WTC11 (cell line): ENCODE results near the gene RUBCN. TPM values are rescaled to one million over a fixed set of nuclear protein-coding genes. Genes with fewer than 3 reads are reported as not detected.
"Not testable (repeated sequence)": the region's sequence is repeated elsewhere in the genome, so short reads cannot be mapped to it uniquely, and the experiment has no call there.

Experiments used
- ATAC-seq: fragments of 200-7000 bp; cut with Tn5 transposase; 2 replicates; pipeline ENCODE4 v1.10.0; 2021; ENCODE audit warnings: mild to moderate bottlenecking, moderate library complexity
- CTCF ChIA-PET: fragments of 300-600 bp; sonication (Branson Sonifier 250); formaldehyde crosslinking; loops from one replicate; lab custom pipeline; 2021; ENCODE audit warnings: antibody characterized with exemption; lab: Charles Lee
- POLR2A ChIA-PET: fragments of 350-600 bp; sonication (Branson Sonifier 250); formaldehyde crosslinking; loops from one replicate; lab custom pipeline; 2021; ENCODE audit warnings: antibody characterized with exemption; lab: Charles Lee
- DNase-seq: peaks from one replicate; pipeline ENCODE4 v3.0.0; 2021; ENCODE audit warnings: low spot score
- H3K27ac Mint-ChIP-seq: 2 replicates; pipeline ENCODE4 v1.8.0; 2021; ENCODE audit warnings: mixed read lengths
- H3K27me3 Mint-ChIP-seq: 2 replicates; pipeline ENCODE4 v1.8.0; 2021; ENCODE audit warnings: low read depth, mild to moderate bottlenecking, moderate library complexity, mixed read lengths
- H3K36me3 Mint-ChIP-seq: 2 replicates; pipeline ENCODE4 v1.8.0; 2021; ENCODE audit warnings: mixed read lengths
- H3K4me1 Mint-ChIP-seq: 2 replicates; pipeline ENCODE4 v1.8.0; 2022; ENCODE audit warnings: mixed read lengths
- H3K4me3 Mint-ChIP-seq: 2 replicates; pipeline ENCODE4 v1.8.0; 2021; ENCODE audit warnings: mild to moderate bottlenecking, moderate library complexity, mixed read lengths
- H3K9me3 Mint-ChIP-seq: 2 replicates; pipeline ENCODE4 v1.8.0; 2021; ENCODE audit warnings: mixed read lengths
- ESRRA ChIP-seq: sonication (generic); formaldehyde crosslinking; IDR thresholded peaks from 2 replicates; pipeline ENCODE4 v1.8.1; 2022; ENCODE audit warnings: mild to moderate bottlenecking, missing genetic modification reagents, borderline replicate concordance
- FOXP1 ChIP-seq: sonication (generic); formaldehyde crosslinking; IDR thresholded peaks from 2 replicates; pipeline ENCODE4 v1.8.0; 2022; ENCODE audit warnings: missing genetic modification reagents, mild to moderate bottlenecking, moderate library complexity, borderline replicate concordance
- GABPB1 ChIP-seq: sonication (generic); formaldehyde crosslinking; IDR thresholded peaks from 2 replicates; pipeline ENCODE4 v1.8.1; 2023; ENCODE audit warnings: mild to moderate bottlenecking, missing genetic modification reagents
- HMGA2 ChIP-seq: fragments of 250-450 bp; sonication (Bioruptor Pico); IDR thresholded peaks from 2 replicates; pipeline ENCODE4 v1.4.0; 2021; ENCODE audit warnings: mild to moderate bottlenecking, moderate library complexity
- MXD4 ChIP-seq: fragments of 250-450 bp; sonication (Bioruptor Pico); IDR thresholded peaks from 2 replicates; pipeline ENCODE4 v1.8.0; 2021; ENCODE audit warnings: mild to moderate bottlenecking, moderate library complexity, borderline replicate concordance
- NR2C2 ChIP-seq: sonication (generic); formaldehyde crosslinking; IDR thresholded peaks from 2 replicates; pipeline ENCODE4 v1.8.0; 2022; ENCODE audit warnings: mild to moderate bottlenecking, missing genetic modification reagents
- RORB ChIP-seq: fragments of 250-450 bp; sonication (Bioruptor Pico); IDR thresholded peaks from 2 replicates; pipeline ENCODE4 v1.9.0; 2021; ENCODE audit warnings: mild to moderate bottlenecking
- SP1 ChIP-seq: sonication (generic); formaldehyde crosslinking; conservative IDR thresholded peaks from 2 replicates; pipeline ENCODE4 v1.8.1; 2022; ENCODE audit warnings: missing genetic modification reagents
- TCF7 ChIP-seq: sonication (generic); formaldehyde crosslinking; IDR thresholded peaks from 2 replicates; pipeline ENCODE4 v1.8.0; 2022; ENCODE audit warnings: mild to moderate bottlenecking, low read depth, missing genetic modification reagents, moderate library complexity
- TP53 ChIP-seq: sonication (generic); formaldehyde crosslinking; IDR thresholded peaks from 2 replicates; pipeline ENCODE4 v1.8.1; 2023; ENCODE audit warnings: mild to moderate bottlenecking, missing genetic modification reagents
- total RNA-seq: library from RNA; stranded (reverse); gene quantifications from 3 replicates; pipeline ENCODE4 v1.2.3, GENCODE V29; 2021
- TF ChIP-seq, protein P1 (sequence below): sonication (generic); formaldehyde crosslinking; IDR thresholded peaks from 2 replicates; pipeline ENCODE4 v1.8.1; 2022; ENCODE audit warnings: low read depth, missing genetic modification reagents, borderline replicate concordance
- TF ChIP-seq, protein P2 (sequence below): fragments of 250-450 bp; sonication (Bioruptor Pico); IDR thresholded peaks from 2 replicates; pipeline ENCODE4 v1.8.0; 2021; ENCODE audit warnings: mild to moderate bottlenecking
- TF ChIP-seq, protein P3 (sequence below): sonication (generic); formaldehyde crosslinking; IDR thresholded peaks from 2 replicates; pipeline ENCODE4 v1.8.1; 2023; ENCODE audit warnings: mild to moderate bottlenecking, missing genetic modification reagents, moderate library complexity
- TF ChIP-seq, protein P4 (sequence below): sonication (generic); formaldehyde crosslinking; IDR thresholded peaks from 2 replicates; pipeline ENCODE4 v1.8.1; 2022; ENCODE audit warnings: mild to moderate bottlenecking, moderate library complexity, missing genetic modification reagents
- TF ChIP-seq, protein P5 (sequence below): fragments of 200-600 bp; IDR thresholded peaks from 2 replicates; pipeline ENCODE4 v1.8.0; 2022; ENCODE audit warnings: antibody characterized with exemption
- TF ChIP-seq, protein P6 (sequence below): sonication (generic); formaldehyde crosslinking; IDR thresholded peaks from 2 replicates; pipeline ENCODE4 v1.8.1; 2023; ENCODE audit warnings: mild to moderate bottlenecking, missing genetic modification reagents, moderate library complexity
- TF ChIP-seq, protein P7 (sequence below): sonication (generic); formaldehyde crosslinking; IDR thresholded peaks from 2 replicates; pipeline ENCODE4 v1.8.1; 2023; ENCODE audit warnings: mild to moderate bottlenecking, missing genetic modification reagents

The RUBCN gene
- total RNA-seq, 1 experiment from 2014 or later, result 22.9 TPM

DNA sequence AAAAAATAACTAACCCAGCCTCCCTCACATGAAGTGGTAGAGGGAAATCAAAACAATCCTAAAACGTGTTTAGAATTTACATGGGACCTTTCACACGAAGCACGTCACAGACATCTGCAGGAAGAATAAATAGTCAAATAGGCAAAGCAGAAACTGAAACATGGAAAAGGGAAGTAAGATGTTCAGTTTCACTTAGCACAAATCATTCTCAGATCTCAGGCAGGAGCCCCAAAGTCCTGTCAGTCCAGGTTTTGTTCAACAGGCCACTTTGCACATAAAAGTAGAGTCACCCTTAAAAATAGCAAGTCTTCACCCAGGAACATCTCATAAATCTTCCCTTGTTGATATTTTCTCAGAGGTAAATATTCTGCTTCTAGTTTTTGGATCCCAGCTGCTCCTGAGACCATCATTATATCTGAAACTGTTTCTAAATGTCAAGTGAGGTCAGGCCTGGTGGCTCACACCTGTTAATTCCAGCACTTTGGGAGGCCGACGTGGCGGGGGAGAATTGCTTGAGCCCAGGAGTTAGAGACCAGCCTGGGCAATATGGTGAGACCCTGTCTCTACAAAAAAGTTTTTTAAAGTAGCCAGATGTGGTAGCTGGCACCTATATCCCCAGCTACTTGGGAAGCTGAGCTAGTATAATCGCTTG lies 1.9 kb downstream of the RUBCN start (continued):
- TF ChIP-seq, protein P1, sequence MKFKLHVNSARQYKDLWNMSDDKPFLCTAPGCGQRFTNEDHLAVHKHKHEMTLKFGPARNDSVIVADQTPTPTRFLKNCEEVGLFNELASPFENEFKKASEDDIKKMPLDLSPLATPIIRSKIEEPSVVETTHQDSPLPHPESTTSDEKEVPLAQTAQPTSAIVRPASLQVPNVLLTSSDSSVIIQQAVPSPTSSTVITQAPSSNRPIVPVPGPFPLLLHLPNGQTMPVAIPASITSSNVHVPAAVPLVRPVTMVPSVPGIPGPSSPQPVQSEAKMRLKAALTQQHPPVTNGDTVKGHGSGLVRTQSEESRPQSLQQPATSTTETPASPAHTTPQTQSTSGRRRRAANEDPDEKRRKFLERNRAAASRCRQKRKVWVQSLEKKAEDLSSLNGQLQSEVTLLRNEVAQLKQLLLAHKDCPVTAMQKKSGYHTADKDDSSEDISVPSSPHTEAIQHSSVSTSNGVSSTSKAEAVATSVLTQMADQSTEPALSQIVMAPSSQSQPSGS (CRISPR knock-in tag), result no peak
- TF ChIP-seq, protein P2, sequence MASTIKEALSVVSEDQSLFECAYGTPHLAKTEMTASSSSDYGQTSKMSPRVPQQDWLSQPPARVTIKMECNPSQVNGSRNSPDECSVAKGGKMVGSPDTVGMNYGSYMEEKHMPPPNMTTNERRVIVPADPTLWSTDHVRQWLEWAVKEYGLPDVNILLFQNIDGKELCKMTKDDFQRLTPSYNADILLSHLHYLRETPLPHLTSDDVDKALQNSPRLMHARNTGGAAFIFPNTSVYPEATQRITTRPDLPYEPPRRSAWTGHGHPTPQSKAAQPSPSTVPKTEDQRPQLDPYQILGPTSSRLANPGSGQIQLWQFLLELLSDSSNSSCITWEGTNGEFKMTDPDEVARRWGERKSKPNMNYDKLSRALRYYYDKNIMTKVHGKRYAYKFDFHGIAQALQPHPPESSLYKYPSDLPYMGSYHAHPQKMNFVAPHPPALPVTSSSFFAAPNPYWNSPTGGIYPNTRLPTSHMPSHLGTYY (CRISPR knock-in tag), result no peak
- TF ChIP-seq, protein P3, sequence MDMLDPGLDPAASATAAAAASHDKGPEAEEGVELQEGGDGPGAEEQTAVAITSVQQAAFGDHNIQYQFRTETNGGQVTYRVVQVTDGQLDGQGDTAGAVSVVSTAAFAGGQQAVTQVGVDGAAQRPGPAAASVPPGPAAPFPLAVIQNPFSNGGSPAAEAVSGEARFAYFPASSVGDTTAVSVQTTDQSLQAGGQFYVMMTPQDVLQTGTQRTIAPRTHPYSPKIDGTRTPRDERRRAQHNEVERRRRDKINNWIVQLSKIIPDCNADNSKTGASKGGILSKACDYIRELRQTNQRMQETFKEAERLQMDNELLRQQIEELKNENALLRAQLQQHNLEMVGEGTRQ (CRISPR knock-in tag), result no peak
- no peak for TF ChIP-seq MXD4
- TF ChIP-seq HMGA2, result no peak
- TF ChIP-seq, protein P4, sequence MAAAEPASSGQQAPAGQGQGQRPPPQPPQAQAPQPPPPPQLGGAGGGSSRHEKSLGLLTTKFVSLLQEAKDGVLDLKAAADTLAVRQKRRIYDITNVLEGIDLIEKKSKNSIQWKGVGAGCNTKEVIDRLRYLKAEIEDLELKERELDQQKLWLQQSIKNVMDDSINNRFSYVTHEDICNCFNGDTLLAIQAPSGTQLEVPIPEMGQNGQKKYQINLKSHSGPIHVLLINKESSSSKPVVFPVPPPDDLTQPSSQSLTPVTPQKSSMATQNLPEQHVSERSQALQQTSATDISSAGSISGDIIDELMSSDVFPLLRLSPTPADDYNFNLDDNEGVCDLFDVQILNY (CRISPR knock-in tag), result no peak
- TF ChIP-seq NR2C2 (CRISPR knock-in tag), result no peak
- TF ChIP-seq RORB (CRISPR knock-in tag), result no peak

DNA sequence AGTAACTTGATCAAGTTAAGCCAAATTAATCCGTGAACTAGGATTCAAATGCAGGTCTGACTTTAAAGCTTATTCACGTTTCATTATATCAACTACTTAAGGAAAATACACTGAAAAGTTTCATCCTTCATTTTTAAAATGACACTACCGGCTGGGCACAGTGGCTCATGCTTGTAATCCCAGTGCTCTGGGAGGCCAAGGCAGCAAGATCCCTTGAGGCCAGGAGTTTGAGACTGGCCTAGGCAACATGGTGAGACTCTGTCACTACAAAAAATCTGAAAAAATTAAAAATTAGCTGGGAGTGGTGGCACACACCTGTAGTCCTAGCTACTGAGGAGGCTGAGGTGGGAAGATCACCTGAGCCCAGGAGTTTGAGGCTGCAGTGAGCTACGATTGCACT lies 3.7 kb downstream of the RUBCN start:
- Mint-ChIP-seq H3K9me3 (peaks cover 7% of the 10 kb centered on the region; the same call in 1 of the 2 replicates), H3K27ac (no peak overlapping the region), H3K4me3 (no peak overlapping the region), H3K27me3 (no peaks in the 10 kb centered on the region), H3K36me3 (peaks cover 7% of the 10 kb centered on the region; the same call in 1 of the 2 replicates), H3K4me1 (peaks cover 23% of the 10 kb centered on the region)
- no peak for ATAC-seq
- DNase-seq, result no peak
- CTCF ChIA-PET, result interaction anchor here (1.3 kb wide), 1 partner anchor 134 kb away, joined by 3 read pairs; no protein-coding TSS in a partner anchor
- TF ChIP-seq, protein P5, sequence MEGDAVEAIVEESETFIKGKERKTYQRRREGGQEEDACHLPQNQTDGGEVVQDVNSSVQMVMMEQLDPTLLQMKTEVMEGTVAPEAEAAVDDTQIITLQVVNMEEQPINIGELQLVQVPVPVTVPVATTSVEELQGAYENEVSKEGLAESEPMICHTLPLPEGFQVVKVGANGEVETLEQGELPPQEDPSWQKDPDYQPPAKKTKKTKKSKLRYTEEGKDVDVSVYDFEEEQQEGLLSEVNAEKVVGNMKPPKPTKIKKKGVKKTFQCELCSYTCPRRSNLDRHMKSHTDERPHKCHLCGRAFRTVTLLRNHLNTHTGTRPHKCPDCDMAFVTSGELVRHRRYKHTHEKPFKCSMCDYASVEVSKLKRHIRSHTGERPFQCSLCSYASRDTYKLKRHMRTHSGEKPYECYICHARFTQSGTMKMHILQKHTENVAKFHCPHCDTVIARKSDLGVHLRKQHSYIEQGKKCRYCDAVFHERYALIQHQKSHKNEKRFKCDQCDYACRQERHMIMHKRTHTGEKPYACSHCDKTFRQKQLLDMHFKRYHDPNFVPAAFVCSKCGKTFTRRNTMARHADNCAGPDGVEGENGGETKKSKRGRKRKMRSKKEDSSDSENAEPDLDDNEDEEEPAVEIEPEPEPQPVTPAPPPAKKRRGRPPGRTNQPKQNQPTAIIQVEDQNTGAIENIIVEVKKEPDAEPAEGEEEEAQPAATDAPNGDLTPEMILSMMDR, result no peak
- TF ChIP-seq, protein P6, sequence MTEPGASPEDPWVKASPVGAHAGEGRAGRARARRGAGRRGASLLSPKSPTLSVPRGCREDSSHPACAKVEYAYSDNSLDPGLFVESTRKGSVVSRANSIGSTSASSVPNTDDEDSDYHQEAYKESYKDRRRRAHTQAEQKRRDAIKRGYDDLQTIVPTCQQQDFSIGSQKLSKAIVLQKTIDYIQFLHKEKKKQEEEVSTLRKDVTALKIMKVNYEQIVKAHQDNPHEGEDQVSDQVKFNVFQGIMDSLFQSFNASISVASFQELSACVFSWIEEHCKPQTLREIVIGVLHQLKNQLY, result no peak
- no peak for TF ChIP-seq TP53 (CRISPR knock-in tag)
- TF ChIP-seq GABPB1 (CRISPR knock-in tag), result no peak
- TF ChIP-seq, protein P7, sequence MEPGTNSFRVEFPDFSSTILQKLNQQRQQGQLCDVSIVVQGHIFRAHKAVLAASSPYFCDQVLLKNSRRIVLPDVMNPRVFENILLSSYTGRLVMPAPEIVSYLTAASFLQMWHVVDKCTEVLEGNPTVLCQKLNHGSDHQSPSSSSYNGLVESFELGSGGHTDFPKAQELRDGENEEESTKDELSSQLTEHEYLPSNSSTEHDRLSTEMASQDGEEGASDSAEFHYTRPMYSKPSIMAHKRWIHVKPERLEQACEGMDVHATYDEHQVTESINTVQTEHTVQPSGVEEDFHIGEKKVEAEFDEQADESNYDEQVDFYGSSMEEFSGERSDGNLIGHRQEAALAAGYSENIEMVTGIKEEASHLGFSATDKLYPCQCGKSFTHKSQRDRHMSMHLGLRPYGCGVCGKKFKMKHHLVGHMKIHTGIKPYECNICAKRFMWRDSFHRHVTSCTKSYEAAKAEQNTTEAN, result no peak
- no peak for TF ChIP-seq ESRRA
- TF ChIP-seq TCF7 (CRISPR knock-in tag), result no peak
- TF ChIP-seq FOXP1 (CRISPR knock-in tag), result no peak
- TF ChIP-seq SP1 (CRISPR knock-in tag), result no peak
- no peak for TF ChIP-seq NR2C2 (CRISPR knock-in tag)
- TF ChIP-seq, all 79 proteins: peak for 0
- POLR2A ChIA-PET, result no interaction called here

DNA sequence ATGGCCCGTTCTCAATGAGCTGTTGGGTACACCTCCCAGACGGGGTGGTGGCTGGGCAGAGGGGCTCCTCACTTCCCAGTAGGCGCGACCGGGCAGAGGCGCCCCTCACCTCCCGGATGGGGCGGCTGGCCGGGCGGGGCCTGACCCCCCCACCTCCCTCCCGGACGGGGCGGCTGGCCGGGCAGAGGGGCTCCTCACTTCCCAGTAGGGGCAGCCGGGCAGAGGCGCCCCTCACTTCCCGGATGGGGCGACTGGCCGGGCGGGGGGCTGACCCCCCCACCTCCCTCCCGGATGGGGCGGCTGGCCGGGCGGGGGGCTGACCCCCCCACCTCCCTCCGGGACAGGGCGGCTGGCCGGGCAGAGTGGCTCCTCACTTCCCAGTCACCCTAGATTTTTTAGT lies 5.2 kb downstream of the RUBCN start:
- ATAC-seq, CTCF ChIA-PET, H3K27ac Mint-ChIP-seq: not testable (repeated sequence)

DNA sequence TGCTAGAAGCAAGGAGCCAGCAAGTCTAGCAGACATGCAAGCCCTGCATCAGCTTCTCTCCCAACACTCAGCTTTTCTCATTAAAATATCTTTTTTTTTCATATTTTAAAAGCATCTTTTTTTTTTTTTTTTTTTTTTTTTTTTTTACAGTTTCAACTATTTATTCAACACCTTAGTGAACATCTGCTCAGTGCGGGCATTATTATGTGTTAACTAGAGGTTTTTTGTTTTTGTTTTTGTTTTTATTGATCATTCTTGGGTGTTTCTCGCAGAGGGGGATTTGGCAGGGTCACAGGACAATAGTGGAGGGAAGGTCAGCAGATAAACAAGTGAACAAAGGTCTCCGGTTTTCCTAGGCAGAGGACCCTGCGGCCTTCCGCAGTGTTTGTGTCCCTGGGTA lies 5.9 kb downstream of the RUBCN start:
- POLR2A ChIA-PET, result interaction anchor here (0.6 kb wide), 1 partner anchor 18 kb away, joined by 3 read pairs; no protein-coding TSS in a partner anchor
- H3K4me1 Mint-ChIP-seq, result peaks cover 12% of the 10 kb centered on the region
- H3K27me3 Mint-ChIP-seq, H3K9me3 Mint-ChIP-seq, ATAC-seq, H3K27ac Mint-ChIP-seq, H3K36me3 Mint-ChIP-seq, DNase-seq, H3K4me3 Mint-ChIP-seq: not testable (repeated sequence)
- CTCF ChIA-PET, result interaction anchor here (0.6 kb wide), 1 partner anchor 700 kb away, joined by 4 read pairs; no protein-coding TSS in a partner anchor

More for the DNA sequence above, 5.2 kb downstream of the RUBCN start:
- H3K4me1 Mint-ChIP-seq, result peaks cover 13% of the 10 kb centered on the region
- DNase-seq, POLR2A ChIA-PET, H3K27me3 Mint-ChIP-seq, H3K4me3 Mint-ChIP-seq, H3K9me3 Mint-ChIP-seq, H3K36me3 Mint-ChIP-seq: not testable (repeated sequence)
